ENCODE results near the gene RCE1. TPM values are rescaled to one million over a fixed set of nuclear protein-coding genes. Genes with fewer than 3 reads are reported as not detected.

Gene RCE1
- total RNA-seq, 2 donors from 2014 or later: 34.5 to 37.5 TPM

GRCh38 chr11:66859686-66860448 is 16.6 kb downstream of the RCE1 start:
- WGBS, 2 experiments (ENCODE audit: insufficient coverage in 1 of 2, insufficient read length in 1 of 2): 93 to 95% methylated on average over 18 to 41 of the region's 41 CpGs
- Mint-ChIP-seq H3K4me1 (peaks cover 4% of the 10 kb centered on the region), H3K27me3 (ENCODE audit: insufficient read depth) (no peaks in the 10 kb centered on the region), H3K9me3 (no peaks in the 10 kb centered on the region), H3K27ac (no peak overlapping the region), H3K4me3 (no peak overlapping the region), H3K36me3 (ENCODE audit: low read depth) (no peaks in the 10 kb centered on the region)
- TF ChIP-seq CTCF (conservative IDR thresholded peaks at IDR 0.05): no peak
- Histone ChIP-seq H3K9me3 (ENCODE audit: control insufficient read depth, low read length) (no peaks in the 10 kb centered on the region), H3K27ac (ENCODE audit: low read depth, low read length) (no peak overlapping the region), H3K4me1 (ENCODE audit: control insufficient read depth, insufficient read depth, low read length) (no peaks in the 10 kb centered on the region), H3K27me3 (ENCODE audit: control insufficient read depth, insufficient read depth, low read length, poor library complexity, severe bottlenecking) (no peaks in the 10 kb centered on the region), H3K9ac (ENCODE audit: extremely low read depth, low read length, poor library complexity, severe bottlenecking) (no peak overlapping the region), H3K36me3 (ENCODE audit: control insufficient read depth, insufficient read depth, low read length) (no peaks in the 10 kb centered on the region), H3K4me3 (ENCODE audit: low read length) (no peak overlapping the region)
- DNase-seq: no peak

- no peaks in the 10 kb centered on the region for H3K27me3 ChIP-seq (ENCODE audit: control insufficient read depth, insufficient read depth, low read length, poor library complexity, severe bottlenecking)
- Mint-ChIP-seq H3K4me1 (peaks cover 3% of the 10 kb centered on the region), H3K27me3 (ENCODE audit: insufficient read depth) (no peaks in the 10 kb centered on the region), H3K9me3 (no peaks in the 10 kb centered on the region), H3K27ac (no peak overlapping the region), H3K4me3 (no peak overlapping the region), H3K36me3 (ENCODE audit: low read depth) (no peaks in the 10 kb centered on the region)
- no peaks in the 10 kb centered on the region for H3K4me1 ChIP-seq (ENCODE audit: control insufficient read depth, insufficient read depth, low read length)
- WGBS, 2 experiments (ENCODE audit: insufficient coverage in 1 of 2, insufficient read length in 1 of 2): 90 to 96% methylated on average over 10 to 18 of the region's 18 CpGs
- H3K36me3 ChIP-seq (ENCODE audit: control insufficient read depth, insufficient read depth, low read length): no peaks in the 10 kb centered on the region
- no peak overlapping the region for H3K27ac ChIP-seq (ENCODE audit: low read depth, low read length)
- peak; percentile 39 for TF ChIP-seq CTCF (conservative IDR thresholded peaks at IDR 0.05)
- H3K9ac ChIP-seq (ENCODE audit: extremely low read depth, low read length, poor library complexity, severe bottlenecking): no peak overlapping the region
- peak; percentile 74 for DNase-seq
- H3K9me3 ChIP-seq (ENCODE audit: control insufficient read depth, low read length): no peaks in the 10 kb centered on the region
- no peak overlapping the region for H3K4me3 ChIP-seq (ENCODE audit: low read length)
Observed at GRCh38 chr11:66860449-66860831, 17.2 kb downstream of the RCE1 start.

- Histone ChIP-seq H3K4me3 (ENCODE audit: low read length) (no peak overlapping the region), H3K9ac (ENCODE audit: extremely low read depth, low read length, poor library complexity, severe bottlenecking) (no peak overlapping the region)
- 92 to 95% methylated on average over 29 to 32 of the region's 32 CpGs for WGBS, 2 experiments (ENCODE audit: insufficient coverage in 1 of 2, insufficient read length in 1 of 2)
Observed at GRCh38 chr11:66861038-66861773, 18.0 kb downstream of the RCE1 start.

More at GRCh38 chr11:66861038-66861773, 18.0 kb downstream of the RCE1 start:
- Histone ChIP-seq H3K27ac (ENCODE audit: low read depth, low read length) (no peak overlapping the region), H3K9me3 (ENCODE audit: control insufficient read depth, low read length) (no peaks in the 10 kb centered on the region), H3K36me3 (ENCODE audit: control insufficient read depth, insufficient read depth, low read length) (no peaks in the 10 kb centered on the region), H3K27me3 (ENCODE audit: control insufficient read depth, insufficient read depth, low read length, poor library complexity, severe bottlenecking) (no peaks in the 10 kb centered on the region), H3K4me1 (ENCODE audit: control insufficient read depth, insufficient read depth, low read length) (no peaks in the 10 kb centered on the region)
- Mint-ChIP-seq H3K4me3 (no peak overlapping the region), H3K4me1 (no peaks in the 10 kb centered on the region), H3K36me3 (ENCODE audit: low read depth) (no peaks in the 10 kb centered on the region), H3K27ac (no peak overlapping the region), H3K27me3 (ENCODE audit: insufficient read depth) (no peaks in the 10 kb centered on the region), H3K9me3 (no peaks in the 10 kb centered on the region)
- no peak for TF ChIP-seq CTCF (conservative IDR thresholded peaks at IDR 0.05)
- DNase-seq: no peak
